Stimulated activated CD8-positive, alpha-beta memory T cell treated with anti-CD3 and anti-CD28 coated beads, Interleukin-15, amount 100 ng/mL, for 24 hours (primary cell): Measurements from ENCODE around the gene SIK3.

Source experiments
- DNase-seq: peaks from one replicate; pipeline ENCODE4 v3.0.0-alpha.2; 2020; ENCODE audit warnings: low read depth

The SIK3 gene

DNA sequence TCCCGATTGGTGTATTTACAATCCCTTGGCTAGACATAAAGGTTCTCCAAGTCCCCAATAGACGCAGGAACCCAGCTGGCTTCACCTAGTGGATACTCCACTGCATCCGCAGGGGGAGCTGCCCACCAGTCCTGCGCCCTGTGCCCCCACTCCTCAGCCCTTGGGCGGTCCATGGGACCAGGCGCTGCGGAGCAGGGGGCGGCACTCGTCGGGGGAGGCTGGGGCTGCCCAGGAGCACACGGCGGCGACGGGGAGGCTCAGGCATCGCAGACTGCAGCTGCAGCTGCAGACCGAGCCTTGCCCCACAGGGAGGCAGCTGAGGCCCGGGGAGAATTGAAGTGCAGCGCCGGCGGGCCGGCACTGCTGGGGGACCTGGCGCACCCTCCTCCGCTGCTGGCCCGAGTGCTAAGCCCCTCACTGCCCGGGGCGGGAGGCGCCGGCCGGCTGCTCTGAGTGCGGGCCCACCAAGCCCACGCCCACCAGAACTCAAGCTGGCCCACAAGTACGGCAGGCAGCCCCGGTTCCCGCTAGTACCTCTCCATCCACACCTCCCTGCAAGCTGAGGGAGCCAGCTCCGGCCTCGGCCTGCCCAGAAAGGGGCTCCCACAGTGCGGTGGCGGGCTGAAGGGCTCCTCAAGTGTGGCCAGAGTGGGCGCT is 12.2 kb upstream of the SIK3 start:
- DNase-seq, result no peak

DNA sequence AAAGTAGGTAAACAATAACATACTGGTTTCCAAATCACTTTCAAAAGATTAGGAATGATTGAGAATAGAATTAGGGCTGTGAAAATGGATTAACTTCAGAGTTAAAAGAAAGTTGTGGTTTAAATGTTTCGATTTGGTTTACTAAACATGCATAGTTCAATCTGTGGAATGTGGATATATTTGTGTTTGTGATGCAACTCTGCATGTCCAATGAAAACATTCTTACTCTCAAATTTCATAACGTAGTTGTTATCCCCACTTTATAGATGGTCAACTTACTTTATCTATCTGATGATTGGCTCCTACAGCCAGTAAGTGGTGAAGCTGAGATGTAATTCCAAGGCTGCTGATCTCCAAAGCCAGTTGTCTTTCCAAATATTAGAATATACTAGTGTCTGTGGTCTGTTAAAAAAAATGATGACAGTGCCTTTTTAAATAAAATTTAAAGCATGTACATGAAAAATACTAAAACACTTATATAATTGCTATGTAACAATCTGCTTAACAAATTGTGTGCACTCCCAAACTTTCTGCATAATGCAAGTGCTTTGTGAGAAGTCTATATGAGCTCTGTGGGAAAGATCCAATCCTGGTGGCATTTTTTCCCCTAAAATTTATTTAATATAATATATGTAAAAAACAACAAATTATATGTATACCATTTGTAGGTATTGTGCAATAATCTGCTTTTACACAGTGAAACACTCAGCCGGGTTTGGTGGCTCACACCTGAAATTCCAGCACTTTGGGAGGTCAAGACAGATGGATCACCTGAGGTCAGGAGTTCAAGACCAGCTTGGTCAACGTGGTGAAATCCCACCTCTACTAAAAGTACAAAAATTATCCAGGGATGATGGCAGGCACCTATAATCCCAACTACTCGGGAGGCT is 9.7 kb upstream of the SIK3 start:
- no peak for DNase-seq

DNA sequence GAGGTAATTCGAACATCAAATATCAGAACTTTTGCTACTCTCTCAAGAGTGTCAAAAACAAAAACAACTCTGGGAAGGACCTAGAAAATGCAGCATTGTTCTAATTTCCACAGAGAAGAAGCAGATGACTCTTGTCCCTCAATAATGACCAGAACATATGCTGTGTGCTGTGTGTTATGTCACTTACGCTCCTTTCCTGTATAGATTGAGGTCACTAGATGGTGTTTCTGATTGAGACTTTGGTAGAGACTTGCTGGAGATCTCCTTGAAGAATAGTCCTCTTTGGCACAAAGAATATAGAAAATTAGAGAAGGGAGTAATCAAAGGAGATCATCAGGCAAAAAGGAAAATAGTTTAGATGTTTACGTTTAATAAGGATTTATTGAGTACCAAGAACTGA is 2.3 kb upstream of the SIK3 start:
- DNase-seq, result no peak

DNA sequence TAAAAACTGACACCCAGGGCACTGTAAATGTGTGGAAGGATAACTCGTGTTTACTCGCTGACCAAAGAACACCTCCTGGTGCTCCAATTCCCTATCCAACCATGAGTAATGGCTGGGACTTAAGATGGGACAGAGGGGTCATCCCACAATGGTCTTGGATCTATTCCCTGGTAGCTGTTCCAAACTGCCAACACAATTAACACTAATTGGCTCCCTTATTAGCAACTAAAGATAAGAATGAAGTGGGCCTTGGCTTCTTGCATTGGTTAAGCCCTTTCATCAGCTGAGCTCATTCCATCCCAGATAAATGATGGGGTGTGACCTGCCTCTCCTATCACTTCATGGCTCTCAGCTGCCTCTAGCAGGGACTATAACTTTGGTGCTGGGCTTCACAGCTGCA is 1.5 kb upstream of the SIK3 start:
- DNase-seq, result no peak

DNA sequence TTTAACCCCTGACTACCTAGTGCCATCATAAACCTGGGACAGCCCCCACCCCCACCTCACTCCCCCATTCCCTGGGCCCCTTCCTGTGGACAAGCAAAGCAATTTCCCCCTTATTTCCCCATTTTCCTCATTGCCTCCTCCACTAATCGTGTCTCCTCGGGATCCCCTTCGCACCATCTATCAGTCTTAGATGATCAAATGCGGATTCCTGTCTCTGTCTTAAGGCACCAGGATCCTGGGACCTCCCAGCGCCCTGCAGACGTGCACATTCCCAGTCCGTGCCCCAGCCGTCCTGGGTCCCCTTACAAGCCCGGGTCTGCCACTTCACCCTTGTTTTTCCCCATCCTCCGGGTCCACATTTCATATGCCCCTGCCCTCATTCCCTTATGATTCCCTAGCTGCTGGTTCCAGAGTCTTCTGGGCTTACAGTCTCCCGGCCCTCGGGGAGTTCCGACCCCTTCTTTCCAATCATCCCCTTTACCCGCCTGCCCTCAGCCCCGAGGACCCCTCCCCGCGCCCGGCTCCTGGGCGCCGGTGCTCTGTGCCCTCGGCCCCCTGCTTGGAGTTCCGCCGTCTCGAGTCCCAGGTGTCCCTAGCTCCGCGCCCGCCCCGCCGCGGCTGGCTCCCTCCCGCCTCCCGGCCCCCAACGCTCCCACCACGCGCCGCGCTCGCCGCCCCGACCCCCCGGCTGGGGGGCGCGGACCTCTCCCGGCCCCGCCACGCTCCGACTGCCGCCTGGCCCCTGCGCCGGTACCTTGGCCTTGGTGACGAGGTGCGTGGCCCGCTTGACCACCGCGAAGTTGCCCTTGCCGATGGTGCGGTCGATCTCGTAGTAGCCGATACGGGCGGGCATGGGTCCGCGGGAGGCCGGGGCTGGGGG is 599 bp downstream of the SIK3 start:
- peak; percentile 19 for DNase-seq

DNA sequence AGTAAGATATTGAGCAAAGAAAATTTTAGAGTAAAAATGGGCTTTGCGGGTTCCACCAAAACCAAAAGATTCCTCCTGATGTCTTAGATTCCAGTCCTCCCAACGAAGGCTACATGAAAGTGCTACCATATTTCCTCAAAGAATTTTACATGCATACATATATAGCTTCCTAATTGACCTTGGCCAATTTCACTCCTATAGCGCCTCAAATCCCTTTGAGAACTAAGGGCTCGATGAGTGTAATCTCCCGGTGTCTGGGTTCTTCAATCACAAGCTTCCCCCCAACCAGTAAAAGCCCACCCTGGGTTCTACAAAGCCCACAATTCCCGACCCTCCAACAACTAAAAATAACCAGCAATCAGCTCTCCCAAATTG is 1.2 kb downstream of the SIK3 start:
- DNase-seq, result no peak

DNA sequence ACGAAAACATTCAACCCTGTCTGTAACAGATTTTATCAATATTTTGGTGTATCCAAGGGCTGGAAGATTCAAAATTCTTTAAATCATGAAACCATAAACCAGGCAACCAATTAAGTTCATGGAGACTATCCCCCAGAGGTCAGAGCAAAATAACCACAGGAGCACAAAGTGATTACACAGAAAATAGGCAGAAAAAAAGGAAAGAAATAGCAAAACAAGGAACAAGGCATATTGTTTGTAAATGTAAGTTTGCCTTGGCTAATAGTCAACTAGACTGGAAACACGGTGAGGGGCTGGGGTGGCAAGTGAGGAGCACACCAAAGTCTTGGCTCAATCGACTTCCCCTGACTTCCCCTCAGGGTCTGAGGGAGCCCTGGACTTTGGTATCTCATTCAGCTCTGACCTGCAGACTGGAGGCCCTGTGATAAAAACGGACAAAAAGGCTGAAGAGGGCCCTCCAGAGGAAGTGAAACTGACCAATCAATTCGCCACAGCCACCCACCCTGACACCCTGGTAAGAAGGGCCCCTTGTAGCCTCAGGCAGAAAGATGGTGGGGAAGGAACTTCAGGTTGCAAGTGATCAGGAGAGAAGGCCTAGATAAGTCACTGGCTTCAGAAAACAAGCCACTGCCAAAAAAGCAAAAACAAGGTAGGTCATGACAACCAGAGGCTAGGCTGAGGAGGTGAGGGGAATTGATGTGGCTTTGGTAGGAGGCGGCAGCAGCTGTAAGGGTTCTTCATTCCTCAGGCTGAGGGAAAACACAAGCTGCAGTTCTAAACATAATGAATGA is 1.8 kb downstream of the SIK3 start:
- no peak for DNase-seq

DNA sequence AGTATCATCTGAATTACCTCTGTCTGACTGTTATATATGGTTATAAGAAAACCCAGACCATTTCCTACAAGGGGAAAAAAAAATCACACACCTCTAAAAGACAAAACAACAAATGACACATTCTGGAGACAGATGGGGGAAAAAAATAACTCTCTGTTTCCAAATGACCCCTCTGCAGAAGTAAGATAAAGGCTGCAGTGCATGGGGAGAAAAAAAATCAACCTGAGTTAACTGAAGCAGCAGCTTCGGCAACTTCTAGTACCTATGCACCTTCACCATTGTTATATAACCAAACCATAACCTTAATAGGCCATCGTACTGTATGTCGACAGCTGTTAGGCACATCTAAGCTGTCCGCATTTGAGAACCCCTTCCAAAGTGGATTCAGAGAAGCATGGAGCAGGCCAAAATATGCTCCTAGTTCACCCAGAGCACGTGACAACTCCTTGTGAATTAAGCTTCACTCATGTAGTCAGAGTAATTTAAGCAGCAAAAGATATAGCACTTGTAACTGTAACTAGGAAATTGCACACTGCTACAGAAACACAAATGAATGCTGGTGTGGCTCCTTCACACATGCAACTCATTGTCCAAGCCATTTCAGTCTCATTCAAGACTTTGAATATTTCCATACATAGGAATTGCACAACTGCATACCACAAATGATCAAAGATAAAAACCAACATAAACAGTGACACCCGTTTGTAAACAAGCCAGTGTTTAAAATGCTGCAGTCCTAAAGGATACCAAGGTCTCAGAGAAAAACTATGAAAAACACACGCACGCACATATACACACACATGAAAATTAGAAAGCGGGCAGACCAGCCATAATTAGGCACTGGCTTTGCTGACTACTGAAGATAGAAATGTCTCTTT is 2.7 kb downstream of the SIK3 start:
- DNase-seq, result no peak

DNA sequence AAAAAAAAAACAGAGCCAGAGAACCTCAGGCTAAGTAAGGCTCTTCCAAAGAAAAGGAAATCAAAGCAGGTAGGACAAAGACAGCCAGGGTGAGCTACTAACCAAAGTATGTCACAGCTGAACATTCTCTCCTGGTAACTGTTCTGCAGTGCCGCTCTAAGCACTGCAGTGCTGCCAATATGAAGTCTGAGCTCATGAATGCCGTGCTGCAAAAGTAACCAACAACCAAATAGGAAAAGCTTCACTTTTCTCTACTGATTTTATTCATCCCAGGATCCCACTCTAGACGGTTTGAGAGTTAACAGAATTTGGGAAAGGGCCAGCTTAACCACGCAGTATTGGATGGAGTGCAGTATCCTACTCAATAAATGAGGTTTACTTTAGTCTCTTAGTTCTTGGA is 3.5 kb downstream of the SIK3 start:
- DNase-seq, result no peak

DNA sequence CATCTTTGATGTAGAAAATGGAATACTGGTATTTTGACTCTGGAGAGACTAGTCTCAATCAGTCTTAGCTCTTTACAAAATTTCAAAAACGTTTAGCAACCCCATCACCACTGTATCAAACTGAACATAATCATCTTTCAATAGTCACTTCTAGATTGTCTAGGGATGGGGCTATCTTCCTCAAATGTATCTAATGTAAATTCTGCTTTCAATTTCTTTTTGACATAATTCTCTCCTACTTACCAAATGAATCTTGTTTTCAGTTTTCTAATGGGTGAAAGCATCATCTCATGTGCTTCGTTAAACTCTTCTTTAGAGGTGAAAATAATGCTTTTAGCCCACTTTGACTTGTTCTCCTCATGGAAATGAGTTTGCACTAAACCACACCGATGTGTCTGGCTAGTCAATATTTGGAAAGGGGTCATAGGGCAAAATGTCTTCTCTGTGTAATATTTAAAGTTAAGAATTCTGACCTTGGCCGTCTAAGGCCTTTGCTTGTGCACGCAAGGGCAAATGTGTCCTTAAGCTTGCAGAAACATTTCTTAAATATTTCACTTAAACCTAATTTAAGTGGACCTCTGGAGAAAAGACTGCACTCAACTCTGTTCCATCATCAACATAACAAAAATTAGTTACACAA is 5.2 kb downstream of the SIK3 start:
- DNase-seq, result no peak

DNA sequence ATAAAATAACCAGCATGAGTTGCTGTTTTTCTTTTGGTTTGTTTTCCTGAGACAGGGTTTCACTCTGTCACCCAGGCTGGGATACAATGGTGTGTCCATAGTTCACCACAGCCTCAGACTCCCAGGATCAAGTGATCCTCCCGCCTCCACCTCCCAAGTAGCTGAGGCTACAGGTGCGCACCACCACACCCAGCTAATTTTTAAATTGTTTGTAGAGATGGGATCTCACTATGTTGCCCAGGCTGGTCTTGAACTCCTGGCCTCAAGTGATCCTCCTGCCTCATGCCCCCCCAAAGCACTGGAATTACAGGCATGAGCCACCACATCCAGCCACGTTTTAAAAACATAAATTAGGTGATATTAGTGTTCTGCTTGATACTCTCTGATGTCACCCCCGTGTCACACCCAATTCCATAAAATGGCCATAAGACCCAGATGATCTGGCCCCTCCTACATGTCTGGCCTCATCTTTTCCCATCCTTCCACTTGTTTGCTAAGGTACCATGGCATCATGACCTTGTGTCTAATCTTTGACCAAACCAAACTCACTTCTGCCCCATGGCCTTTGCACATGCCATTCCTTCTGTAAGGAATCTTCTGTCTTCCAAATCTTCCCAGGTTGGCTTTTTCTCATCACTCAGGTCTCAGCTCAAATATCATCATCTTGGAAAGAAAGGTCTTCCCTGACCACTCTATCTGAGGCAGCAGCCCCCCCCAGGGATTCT is 6.3 kb downstream of the SIK3 start:
- no peak for DNase-seq

DNA sequence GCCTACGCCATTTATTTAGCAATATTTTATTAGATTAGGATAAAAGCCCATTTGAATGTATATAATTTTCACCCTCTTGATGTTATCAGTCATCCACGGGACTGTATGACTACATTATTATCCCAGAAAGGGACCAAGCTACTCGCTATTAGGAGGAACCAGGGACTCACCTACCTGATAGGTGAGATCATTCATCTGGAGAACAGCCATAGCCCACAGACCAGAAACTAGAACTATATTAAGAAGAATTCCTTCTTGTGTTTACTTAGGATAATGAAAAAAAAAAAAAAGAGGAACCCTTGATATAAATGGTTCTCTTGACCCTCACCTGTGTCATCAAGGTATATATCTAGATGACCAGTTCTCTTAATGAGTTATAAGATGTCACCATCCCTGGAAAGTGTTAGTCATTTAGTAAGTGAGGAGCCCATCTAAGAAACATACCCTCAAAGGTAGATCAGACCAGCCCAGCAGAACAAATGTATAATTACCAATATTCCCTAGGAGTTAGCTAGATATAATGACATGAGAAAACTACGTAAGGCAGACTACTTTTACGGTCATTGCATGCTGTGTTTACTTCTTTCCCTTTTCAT is 8.0 kb downstream of the SIK3 start:
- no peak for DNase-seq

DNA sequence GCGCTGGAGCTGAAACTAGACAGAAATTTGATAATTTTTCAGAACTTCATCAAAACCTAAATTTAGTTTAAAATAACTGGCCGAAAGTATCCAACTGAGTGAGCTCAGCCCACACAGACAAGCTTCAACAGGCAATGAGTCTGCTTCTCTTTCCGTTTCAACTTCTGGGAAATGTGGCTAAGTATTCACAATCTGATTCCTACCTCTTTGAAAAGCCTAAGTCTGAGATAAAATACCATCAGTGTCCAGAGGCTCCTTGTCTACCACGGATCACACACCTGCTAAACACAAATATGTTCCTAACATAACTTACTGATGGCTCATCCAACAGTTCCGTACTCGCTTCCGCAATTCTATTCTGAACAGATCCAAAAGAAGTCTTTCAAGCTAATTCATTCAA is 8.5 kb downstream of the SIK3 start:
- DNase-seq, result no peak

DNA sequence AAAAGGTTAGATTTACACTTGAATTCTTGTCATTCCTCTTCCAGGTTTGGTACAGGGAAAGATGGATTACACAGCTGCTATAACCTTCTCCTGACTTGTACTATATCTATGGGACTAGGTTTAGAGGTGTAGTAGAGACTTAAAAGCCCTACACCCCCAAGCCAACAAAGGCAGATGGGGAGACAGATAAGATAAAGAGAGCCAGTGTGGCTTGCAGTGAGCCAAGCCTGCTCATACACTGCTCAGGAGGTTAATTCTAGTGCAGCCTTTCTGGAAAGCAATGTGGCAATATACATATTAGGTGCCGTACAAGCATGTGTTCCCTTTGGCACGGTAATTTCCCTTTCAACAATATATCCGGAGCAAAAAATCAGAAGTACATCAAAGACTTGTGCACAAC is 10.8 kb downstream of the SIK3 start:
- no peak for DNase-seq

DNA sequence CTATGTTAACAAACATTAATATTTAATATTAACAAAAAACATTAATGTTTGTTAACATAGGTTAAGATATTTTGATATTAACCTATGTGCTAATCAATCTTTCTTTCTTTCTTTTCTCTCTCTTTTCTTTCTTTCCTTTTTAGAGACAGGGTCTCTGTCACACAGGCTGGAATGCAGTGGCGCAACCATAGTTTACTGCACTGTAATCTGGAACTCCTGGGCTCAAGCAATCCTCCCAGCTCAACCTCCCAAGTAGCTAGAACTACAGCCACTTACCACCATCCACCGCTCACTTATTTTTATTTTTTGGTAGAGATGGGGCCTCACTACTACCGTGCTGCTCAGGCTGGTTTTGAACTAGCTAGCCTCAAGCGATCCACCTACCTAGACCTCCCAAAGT is 13.2 kb downstream of the SIK3 start:
- DNase-seq, result no peak

DNA sequence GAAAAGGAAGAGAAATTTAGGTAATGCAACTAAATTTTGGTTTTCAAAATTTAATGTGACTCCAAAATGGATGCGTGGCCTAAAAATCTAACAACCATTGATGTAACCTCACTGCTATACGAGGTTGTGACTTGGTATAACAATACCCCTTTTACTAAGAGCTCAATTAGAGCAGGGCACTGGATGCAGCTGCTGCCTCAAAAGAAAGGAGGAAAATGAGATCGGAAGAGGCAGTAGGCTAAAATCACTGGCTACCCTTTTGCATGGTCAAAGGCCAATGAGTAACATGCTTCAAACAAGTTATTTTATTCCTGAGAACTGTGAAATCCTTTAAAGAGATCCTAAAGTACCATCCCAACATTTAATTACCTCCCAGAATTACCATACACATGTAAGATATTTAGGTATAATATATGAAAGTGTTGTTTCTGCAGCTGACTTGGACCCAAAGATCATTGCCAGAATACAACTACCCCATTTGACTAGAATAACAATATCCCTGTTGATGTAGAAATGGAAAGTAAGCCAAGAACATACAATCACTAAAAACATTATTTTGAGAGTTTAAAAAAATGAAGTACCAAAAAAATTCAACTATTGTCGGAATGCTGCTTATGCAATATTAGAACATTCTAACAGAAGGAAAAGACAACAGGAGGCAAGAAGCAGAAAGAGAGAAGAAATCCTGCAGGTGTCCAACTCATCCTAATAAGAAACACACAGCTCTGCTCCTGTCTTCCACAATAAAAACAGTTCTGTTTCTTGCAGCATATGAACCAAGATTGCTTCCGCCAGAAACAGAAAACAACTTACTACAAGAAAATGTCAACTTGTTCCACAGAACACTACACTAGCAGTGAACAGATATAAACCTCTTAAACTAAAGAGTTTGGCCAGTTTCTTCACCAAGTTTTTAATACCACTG is 15.0 kb downstream of the SIK3 start:
- DNase-seq, result no peak

DNA sequence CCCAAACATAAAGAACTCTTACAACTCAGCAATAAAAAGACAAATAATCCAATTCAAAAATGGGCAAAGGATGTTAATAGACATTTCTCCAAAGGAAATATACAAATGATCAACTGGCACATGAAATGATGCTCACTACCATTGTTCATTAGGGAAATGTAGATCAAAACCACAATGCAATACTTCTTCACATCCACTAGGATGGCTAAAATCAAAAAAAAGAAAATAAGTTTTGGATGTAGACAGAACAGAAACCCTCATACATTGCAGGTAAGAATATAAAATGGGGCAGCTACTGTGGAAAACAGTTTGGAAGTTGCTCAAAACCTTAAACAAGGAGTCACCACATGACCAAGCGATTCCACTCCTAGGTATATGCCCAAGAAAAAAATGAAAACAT is 16.3 kb downstream of the SIK3 start:
- DNase-seq, result no peak

DNA sequence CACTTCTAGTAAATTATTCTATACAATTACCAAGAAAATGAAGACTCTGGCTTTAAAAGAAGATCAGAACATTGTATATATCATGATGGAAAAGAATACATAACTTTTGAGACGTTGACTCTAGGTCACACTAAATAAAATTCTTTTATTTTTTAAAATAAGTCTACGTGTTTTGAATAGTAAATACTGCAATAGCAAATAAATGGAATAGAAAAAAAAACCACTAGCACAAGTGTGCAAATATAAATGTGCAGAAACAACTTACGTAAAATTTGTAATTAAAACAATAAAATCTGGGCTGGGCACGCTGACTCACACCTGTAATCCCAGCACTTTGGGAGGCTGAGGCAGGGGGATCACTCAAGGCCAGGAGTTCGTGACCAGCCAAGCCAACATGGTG is 17.9 kb downstream of the SIK3 start:
- no peak for DNase-seq
